ENCODE measurements around the gene ASCC3.

ASCC3 gene

DNA sequence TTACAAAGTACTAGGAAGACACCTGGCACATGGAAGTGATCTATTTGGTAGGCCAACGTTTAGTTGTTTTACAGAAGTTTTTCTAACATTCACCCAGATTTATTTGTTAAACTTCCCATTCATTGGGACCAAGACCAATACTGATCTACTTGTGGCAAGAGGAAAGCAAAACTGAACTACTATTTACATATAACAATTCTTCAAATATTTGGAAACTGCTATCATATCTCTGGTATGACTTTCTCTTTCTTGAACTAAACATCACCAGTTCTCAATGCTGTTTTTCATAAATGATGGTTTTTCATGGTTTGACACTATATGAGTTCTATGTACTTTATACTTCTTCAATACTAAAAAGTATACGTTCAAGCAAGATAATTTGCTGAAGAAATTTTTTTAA is 189.2 kb downstream of the ASCC3 start:
- Histone ChIP-seq H3F3A (ENCODE audit: control insufficient read depth, insufficient read depth) (no peaks in the 10 kb centered on the region), H3K36me3 (ENCODE audit: control insufficient read depth, low read length) (no peaks in the 10 kb centered on the region), H3K4me1 (ENCODE audit: control insufficient read depth, low read length) (no peaks in the 10 kb centered on the region), H3K9me2 (replicated peaks; ENCODE audit: control insufficient read depth, low read length) (no peaks in the 10 kb centered on the region), H3K27me3 (ENCODE audit: control insufficient read depth, low read length) (no peaks in the 10 kb centered on the region), H3K4me2 (ENCODE audit: low read length) (no peak overlapping the region), H4K20me1 (ENCODE audit: control insufficient read depth, insufficient read depth, low read depth, low read length) (no peaks in the 10 kb centered on the region), H3K79me2 (ENCODE audit: control insufficient read depth, low read length) (no peaks in the 10 kb centered on the region), H3K4me3 (ENCODE audit: low read length) (no peak overlapping the region), H3K27ac (ENCODE audit: low read depth, low read length) (no peak overlapping the region), H3K9me3 (ENCODE audit: control insufficient read depth, insufficient read depth, low read length) (no peaks in the 10 kb centered on the region)
- TF ChIP-seq EZH2phosphoT487 (IDR thresholded peaks at IDR 0.05; ENCODE audit: borderline replicate concordance, low read length): no peak
- TF ChIP-seq, protein P1, sequence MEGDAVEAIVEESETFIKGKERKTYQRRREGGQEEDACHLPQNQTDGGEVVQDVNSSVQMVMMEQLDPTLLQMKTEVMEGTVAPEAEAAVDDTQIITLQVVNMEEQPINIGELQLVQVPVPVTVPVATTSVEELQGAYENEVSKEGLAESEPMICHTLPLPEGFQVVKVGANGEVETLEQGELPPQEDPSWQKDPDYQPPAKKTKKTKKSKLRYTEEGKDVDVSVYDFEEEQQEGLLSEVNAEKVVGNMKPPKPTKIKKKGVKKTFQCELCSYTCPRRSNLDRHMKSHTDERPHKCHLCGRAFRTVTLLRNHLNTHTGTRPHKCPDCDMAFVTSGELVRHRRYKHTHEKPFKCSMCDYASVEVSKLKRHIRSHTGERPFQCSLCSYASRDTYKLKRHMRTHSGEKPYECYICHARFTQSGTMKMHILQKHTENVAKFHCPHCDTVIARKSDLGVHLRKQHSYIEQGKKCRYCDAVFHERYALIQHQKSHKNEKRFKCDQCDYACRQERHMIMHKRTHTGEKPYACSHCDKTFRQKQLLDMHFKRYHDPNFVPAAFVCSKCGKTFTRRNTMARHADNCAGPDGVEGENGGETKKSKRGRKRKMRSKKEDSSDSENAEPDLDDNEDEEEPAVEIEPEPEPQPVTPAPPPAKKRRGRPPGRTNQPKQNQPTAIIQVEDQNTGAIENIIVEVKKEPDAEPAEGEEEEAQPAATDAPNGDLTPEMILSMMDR (IDR thresholded peaks at IDR 0.05; ENCODE audit: low read depth, low read length, poor library complexity, severe bottlenecking): no peak

DNA sequence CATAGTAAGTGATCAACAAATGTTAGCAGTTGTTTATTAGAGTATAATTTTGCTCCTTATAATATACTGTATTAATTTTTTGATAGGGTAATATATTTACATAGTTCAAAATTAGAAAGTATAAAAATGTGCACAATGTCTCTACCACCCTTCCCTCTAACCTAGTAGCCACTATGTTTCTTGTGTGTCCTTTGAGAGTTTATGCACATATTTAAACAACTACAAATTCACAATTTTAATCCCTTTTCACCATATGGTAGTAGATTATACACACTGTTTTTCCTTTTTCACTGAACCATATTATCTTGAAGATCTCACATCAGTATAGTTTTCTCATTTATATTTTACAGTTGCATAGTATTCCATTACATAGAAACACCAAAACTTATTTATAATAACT is 194.9 kb downstream of the ASCC3 start:
- TF ChIP-seq, protein P1 (IDR thresholded peaks at IDR 0.05; ENCODE audit: low read depth, low read length, poor library complexity, severe bottlenecking): no peak
- no peak for TF ChIP-seq EZH2phosphoT487 (IDR thresholded peaks at IDR 0.05; ENCODE audit: borderline replicate concordance, low read length)
- Histone ChIP-seq H3K9me2 (replicated peaks; ENCODE audit: control insufficient read depth, low read length) (no peaks in the 10 kb centered on the region), H3K9me3 (ENCODE audit: control insufficient read depth, insufficient read depth, low read length) (no peaks in the 10 kb centered on the region), H3F3A (ENCODE audit: control insufficient read depth, insufficient read depth) (no peaks in the 10 kb centered on the region), H3K79me2 (ENCODE audit: control insufficient read depth, low read length) (no peaks in the 10 kb centered on the region), H3K4me2 (ENCODE audit: low read length) (no peak overlapping the region), H3K27ac (ENCODE audit: low read depth, low read length) (no peak overlapping the region), H3K4me3 (ENCODE audit: low read length) (no peak overlapping the region), H3K27me3 (ENCODE audit: control insufficient read depth, low read length) (no peaks in the 10 kb centered on the region), H3K36me3 (ENCODE audit: control insufficient read depth, low read length) (no peaks in the 10 kb centered on the region), H4K20me1 (ENCODE audit: control insufficient read depth, insufficient read depth, low read depth, low read length) (no peaks in the 10 kb centered on the region), H3K4me1 (ENCODE audit: control insufficient read depth, low read length) (no peaks in the 10 kb centered on the region)

DNA sequence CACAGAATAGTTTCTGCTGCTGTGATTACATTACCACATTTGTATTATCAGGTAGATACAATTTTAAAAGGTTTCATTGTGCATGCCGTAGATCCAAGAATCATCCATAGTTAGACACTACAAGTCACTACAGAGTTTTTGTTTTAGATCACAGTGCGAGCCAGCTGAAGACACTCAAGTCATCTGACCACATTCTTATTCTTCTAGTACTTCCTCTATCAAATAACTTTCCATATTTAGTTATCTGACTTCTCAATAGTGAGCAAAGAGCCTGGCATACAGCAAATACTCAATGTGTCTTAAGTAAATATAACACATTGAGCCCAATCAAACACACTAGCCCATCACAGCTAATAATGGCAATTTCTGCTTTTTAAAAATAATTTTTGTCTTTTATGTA is 195.4 kb downstream of the ASCC3 start:
- H3K79me2 ChIP-seq (ENCODE audit: control insufficient read depth, low read length): no peaks in the 10 kb centered on the region
- no peaks in the 10 kb centered on the region for H3K9me2 ChIP-seq (replicated peaks; ENCODE audit: control insufficient read depth, low read length)
- no peak overlapping the region for H3K27ac ChIP-seq (ENCODE audit: low read depth, low read length)
- H3K9me3 ChIP-seq (ENCODE audit: control insufficient read depth, insufficient read depth, low read length): no peaks in the 10 kb centered on the region
- H3F3A ChIP-seq (ENCODE audit: control insufficient read depth, insufficient read depth): no peaks in the 10 kb centered on the region
- no peaks in the 10 kb centered on the region for H3K27me3 ChIP-seq (ENCODE audit: control insufficient read depth, low read length)
- TF ChIP-seq EZH2phosphoT487 (IDR thresholded peaks at IDR 0.05; ENCODE audit: borderline replicate concordance, low read length): no peak
- TF ChIP-seq, protein P1 (IDR thresholded peaks at IDR 0.05; ENCODE audit: low read depth, low read length, poor library complexity, severe bottlenecking): no peak
- no peaks in the 10 kb centered on the region for H3K36me3 ChIP-seq (ENCODE audit: control insufficient read depth, low read length)
- H3K4me1 ChIP-seq (ENCODE audit: control insufficient read depth, low read length): no peaks in the 10 kb centered on the region
- no peak overlapping the region for H3K4me3 ChIP-seq (ENCODE audit: low read length)
- no peaks in the 10 kb centered on the region for H4K20me1 ChIP-seq (ENCODE audit: control insufficient read depth, insufficient read depth, low read depth, low read length)
- H3K4me2 ChIP-seq (ENCODE audit: low read length): no peak overlapping the region

DNA sequence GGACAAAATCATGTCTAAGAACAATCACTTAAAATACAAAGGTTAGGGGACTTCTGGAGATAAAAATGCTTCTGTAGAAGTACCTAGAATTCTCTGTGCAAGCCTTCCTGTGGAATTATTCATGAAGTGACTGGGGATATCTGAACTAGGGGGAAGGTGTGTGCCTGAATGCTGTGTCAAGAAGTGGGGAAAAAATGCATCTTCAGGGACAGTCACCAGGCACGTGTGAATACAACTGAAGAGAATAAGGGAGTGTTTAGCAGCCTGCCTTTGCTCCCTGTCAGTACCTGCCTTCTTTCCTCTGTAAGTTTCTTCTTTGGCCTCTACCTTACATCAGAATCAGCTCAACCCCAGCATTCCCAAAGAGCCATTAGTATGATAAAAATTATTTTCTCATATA is 201.0 kb downstream of the ASCC3 start:
- no peak overlapping the region for H3K27ac ChIP-seq (ENCODE audit: low read depth, low read length)
- no peak overlapping the region for H3K4me2 ChIP-seq (ENCODE audit: low read length)

More for the DNA sequence above, 201.0 kb downstream of the ASCC3 start:
- Histone ChIP-seq H3K9me2 (replicated peaks; ENCODE audit: control insufficient read depth, low read length) (no peaks in the 10 kb centered on the region), H3K36me3 (ENCODE audit: control insufficient read depth, low read length) (no peaks in the 10 kb centered on the region), H3K4me1 (ENCODE audit: control insufficient read depth, low read length) (no peaks in the 10 kb centered on the region), H3K27me3 (ENCODE audit: control insufficient read depth, low read length) (no peaks in the 10 kb centered on the region), H3F3A (ENCODE audit: control insufficient read depth, insufficient read depth) (no peaks in the 10 kb centered on the region), H3K9me3 (ENCODE audit: control insufficient read depth, insufficient read depth, low read length) (no peaks in the 10 kb centered on the region), H3K79me2 (ENCODE audit: control insufficient read depth, low read length) (no peaks in the 10 kb centered on the region), H4K20me1 (ENCODE audit: control insufficient read depth, insufficient read depth, low read depth, low read length) (no peaks in the 10 kb centered on the region), H3K4me3 (ENCODE audit: low read length) (no peak overlapping the region)
- no peak for TF ChIP-seq EZH2phosphoT487 (IDR thresholded peaks at IDR 0.05; ENCODE audit: borderline replicate concordance, low read length)
- TF ChIP-seq, protein P1 (IDR thresholded peaks at IDR 0.05; ENCODE audit: low read depth, low read length, poor library complexity, severe bottlenecking): no peak

Data from DOHH2 (cell line).